Measurements from ENCODE around the gene S100A11.
A peak's percentile ranks its signal among the peaks of the same experiment; 100 is the strongest.

S100A11 gene

GRCh38 chr1:152039886-152040285, 3.1 kb upstream of the S100A11 start:
- DNase-seq = no peak

DNA sequence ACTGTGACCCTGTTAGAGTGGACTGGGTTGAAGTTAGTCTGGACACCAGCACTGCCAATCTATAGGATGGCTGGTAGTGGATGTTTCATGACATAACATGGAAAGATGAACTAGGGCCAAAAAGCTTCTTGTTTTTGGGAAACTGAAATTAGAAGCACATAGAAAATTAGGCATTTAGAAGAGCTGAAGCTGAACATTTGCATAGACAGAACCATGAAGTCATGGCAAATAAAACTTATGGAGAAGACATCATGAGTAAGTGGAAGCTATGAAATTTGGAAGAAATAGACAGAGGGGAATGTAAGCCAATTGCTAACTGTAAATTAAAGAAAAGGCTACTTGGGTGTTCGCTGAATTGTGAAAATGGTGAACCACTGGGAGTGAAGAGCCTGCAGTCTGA, 2.7 kb upstream of the S100A11 start:
- no peak for DNase-seq

GRCh38 chr1:152038871-152039270, 2.1 kb upstream of the S100A11 start:
- DNase-seq = no peak

GRCh38 chr1:152035539-152036266, 1.1 kb downstream of the S100A11 start:
- DNase-seq = no peak

DNA sequence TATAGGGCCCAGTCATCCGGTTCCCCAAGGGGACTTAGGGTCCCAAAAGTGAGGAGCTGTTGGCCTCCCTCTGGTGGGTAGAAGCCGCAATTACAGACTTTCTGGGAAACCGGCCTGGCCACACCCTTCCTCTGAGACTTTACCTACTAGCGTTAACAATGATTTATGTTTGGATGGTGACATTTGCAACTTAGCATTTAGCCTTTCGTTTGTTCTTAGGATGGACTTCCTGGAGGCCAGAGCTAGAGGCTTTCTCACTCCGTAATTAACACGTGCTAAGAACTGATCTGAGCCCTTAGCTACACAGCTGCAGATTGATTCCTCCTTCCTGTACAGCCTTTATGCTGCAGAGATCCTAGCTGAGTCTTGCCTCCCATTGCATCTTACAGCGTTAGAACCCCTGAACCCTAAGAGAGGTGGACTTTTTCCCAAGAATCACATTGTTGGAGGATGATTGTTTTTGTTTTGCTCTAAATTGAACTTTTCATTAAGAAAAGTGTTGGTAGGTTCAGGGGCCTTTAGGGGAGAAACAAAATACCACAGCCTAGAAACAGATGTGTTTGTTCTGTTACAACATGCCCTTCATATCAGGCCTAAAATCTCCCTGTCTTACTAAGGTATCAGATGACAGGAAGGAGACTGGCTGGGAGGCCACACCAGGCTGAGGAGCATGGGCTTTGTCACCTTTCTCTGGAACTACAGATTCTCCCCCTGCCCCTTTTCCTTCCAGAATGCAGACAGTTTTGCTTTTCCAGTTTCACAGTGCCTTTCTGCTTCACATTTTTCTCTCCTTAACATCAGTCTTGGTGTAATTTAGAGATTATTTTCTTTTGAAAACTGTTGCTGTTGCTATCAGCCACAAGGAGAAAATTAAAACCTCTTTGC, 1.9 kb downstream of the S100A11 start:
- no peak for DNase-seq

DNA sequence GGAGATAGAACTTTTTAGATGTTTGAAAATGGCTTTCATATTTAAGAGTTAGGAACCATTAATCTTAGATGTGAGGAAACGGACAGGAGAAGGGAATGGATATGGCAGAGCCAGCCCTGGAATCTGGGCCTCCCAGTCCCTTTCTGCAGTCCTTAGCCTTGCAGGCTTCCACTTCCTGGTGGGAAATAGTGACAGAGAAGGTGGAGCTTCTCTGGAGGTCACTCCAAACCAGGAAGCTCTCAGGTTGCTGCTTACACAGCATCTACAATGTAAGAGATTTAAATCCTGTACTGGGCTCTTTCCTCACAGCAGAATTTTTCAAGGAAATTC, 2.5 kb downstream of the S100A11 start:
- DNase-seq = no peak

DNA sequence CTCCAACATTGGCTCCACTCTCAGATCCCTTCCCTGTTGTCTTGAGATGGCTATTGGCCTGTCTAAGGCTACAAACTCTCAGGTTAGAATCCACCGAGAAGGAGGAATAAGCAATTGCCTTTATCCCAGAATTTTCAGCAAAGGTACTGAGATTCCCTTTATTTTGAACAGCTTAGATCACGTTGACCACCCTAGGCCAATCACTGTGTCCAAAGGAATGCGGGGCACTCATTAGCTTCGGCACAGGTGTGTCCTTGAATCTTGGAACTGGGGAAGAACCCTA, 6.9 kb downstream of the S100A11 start:
- no peak for DNase-seq

DNA sequence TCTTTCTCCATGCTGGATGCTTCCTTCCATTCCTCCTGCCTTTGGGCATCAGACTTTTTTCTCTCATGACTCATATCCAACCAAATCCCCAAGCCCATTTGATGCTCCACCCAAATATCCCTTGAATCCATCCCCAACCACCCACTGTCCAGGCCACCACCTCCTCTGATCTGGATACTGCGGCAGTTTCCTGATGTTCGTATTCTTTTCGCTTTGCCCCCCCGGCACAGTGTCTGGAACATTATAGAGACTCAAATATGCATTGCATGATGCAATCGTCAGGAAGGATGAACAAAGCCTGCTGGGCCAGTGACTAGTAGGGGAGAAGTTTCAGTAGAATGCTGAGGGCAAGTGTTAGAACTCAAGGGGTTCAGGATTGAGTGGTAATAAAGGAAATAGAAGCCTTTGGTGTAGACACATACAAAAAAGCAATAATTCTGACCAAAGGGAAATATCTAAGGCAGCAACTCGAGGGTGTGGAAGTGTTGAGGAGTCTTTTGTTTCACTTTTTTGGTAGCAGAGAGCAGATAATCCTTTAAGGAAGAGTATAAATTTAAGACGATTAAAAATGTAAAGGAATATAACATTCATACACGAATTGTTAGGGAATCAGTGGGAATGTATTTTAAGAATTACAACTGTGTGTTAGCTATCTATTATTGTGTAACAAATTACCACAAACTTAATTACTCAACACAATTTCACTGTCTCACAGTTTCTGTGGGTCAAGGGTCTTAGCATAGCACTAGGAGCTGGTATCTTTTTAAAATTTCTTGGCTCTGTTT, 7.5 kb downstream of the S100A11 start:
- no peak for DNase-seq

- no peak for DNase-seq
These were observed 9.9 kb downstream of the S100A11 start for GRCh38 chr1:152026895-152027294.

DNA sequence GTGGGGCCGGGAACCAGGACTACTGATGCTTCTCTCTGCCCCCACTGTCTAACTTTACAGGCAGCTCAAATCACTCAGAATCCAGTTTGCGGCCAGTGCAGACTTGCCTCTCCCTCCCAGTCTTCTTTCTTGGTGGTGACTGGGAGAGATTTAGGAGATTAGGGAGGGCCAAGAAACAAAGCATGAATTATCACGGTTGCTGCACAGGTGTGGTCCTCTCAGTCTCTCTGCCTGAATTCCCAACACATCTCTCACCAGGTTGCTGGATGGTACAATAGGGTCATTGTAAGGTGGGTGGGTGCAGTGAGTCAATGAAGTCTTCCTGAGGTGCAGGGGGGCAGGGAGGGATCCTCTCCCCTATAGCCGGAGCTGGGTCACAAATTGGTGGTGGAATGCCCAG, 12.6 kb downstream of the S100A11 start:
- DNase-seq = no peak

DNA sequence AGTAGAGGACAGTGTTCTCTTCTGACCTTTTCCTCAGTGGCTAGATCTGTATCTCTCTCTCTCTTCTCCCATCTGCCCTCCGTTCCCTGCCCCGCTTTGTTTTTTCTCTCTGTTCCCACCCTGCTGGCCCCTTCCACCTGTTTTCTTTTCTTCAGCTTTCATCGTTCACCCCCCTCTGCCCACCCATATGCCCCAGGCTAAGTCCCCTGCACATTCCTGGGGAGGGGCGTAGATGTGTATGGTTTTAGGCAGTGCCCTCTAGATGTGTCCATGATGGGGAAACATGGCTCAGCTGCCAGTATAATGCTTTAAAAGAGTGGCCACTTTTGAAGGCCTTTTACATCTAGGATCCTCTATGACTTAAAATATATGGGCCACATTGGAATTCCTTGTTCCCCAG, 13.6 kb downstream of the S100A11 start:
- DNase-seq = no peak

DNA sequence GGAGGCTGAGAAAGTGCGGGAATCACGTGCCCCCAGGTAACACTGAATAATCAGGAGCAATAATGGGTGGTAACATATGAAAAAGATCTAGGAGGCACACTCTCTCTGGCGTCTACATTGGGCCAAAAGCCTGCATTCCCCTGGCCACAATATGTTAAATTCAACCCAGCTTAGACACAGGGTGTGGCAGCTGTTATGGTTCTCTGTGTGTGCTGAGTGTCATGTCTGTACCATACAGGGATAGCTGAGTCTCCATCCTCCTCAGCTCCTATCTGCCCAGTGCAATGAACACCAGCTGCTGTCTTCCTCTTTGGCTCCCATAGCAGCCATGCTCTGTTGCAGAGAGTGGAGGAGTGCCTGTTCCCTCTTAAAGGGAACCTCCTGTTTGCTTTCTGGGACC, 14.3 kb downstream of the S100A11 start:
- no peak for DNase-seq

GRCh38 chr1:152021569-152021968, 15.2 kb downstream of the S100A11 start:
- no peak for DNase-seq

- no peak for DNase-seq
These were observed 16.0 kb downstream of the S100A11 start for GRCh38 chr1:152020849-152021248.

- DNase-seq = no peak
These were observed 18.3 kb downstream of the S100A11 start for GRCh38 chr1:152018537-152018936.

GRCh38 chr1:152015766-152016165, 21.0 kb downstream of the S100A11 start:
- DNase-seq = no peak

DNA sequence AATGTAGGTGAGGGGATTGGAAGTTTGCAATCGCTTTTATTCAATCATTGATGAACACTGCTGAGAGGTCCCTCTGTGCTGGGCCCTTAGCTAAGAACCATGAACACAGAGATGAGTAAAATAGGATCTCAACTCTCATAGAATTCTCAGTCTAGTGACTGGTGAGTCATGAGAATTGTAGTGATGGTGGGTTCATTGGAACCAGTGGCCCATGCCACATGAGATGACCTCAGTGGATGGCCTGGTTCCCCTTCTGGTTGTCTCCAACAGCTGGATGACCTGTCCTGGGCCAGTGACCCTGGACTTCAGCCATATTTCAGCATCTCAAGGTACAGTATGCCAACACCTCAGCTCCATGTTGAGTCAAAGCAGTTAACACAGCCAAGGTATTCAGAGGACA, 21.9 kb downstream of the S100A11 start:
- no peak for DNase-seq

GRCh38 chr1:152013664-152014237, 23.1 kb downstream of the S100A11 start:
- peak in 1 of 56 donors; percentile 8 for DNase-seq

DNA sequence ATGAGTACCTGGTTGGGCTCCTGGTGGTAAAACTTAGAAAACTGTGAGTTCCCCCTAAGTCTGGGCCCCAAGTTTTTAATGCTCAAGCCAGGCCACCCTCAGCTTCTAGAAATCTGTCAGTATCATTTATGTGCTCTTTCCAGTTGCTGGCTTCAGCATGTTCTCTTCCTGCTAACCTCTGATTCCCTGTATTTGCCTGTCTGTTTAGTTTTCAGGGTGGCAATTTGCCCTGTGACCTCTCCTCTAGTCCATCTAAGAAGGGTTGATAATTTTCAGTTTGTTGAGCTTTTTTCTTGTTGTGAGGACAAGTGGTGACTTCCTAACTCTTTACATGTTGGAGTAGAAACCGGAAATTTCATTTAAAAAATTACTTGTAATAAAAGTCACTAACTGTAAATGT, 27.1 kb downstream of the S100A11 start:
- no peak for DNase-seq

DNA sequence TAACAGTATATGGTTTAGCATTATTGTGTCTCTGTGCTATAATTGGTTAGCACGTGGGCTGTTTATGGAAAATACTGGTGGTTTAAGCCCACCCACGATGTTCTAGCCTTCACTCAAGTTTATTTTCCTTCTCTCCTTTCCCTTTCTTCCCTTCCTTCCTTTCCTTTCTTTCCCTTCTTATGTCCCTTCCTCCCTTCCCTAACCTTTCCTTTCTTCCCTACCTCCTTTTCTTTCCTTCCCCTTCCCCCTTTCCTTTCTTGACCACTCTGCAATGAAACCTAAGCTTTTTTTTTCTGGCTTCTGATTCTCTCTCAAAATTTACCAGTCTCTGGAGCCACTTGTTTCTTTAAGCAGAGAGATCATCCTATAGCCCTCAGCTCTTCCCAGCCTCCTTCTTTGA, 29.8 kb downstream of the S100A11 start:
- no peak for DNase-seq

DNA sequence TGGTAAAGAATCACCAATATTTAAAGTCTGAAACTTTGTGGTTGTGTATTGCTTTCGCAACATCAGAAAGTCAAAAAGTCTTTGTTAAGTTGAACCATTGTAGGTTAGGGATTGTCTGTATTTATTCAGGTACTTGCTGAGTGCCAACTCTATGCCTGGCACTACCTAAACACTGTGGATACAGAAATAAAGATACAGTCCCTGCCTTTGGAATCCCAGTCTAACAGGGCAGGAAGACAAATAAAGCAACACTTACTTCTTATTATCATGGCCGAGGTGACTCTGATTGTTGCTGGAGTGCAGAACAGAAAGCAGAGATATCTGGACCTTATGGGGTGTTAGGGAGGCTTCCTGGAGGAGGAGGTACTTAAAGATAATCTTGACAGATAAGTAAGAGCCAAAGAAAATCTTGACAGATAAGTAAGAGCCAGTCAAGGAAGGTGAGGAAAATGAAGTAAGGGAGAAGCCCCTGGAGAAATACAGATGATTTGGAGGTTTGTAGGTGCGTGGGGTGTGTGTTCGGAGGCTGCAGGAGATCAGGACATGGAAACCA, 31.4 kb downstream of the S100A11 start:
- DNase-seq = no peak

Measured in amygdala (tissue), 56 donors.